Neural cell (in vitro differentiated cells): ENCODE results near the gene TENM3.

ENCODE experiments used
- EP300 ChIP-seq: fragments of 450-650 bp; conservative IDR thresholded peaks from 2 replicates; pipeline ENCODE4 v1.6.1; 2014; ENCODE audit warnings: antibody characterized with exemption, mild to moderate bottlenecking, moderate library complexity; ENCODE audit not compliant: poor library complexity, severe bottlenecking
- EZH2 ChIP-seq: fragments of 200-600, 300-800 bp; shearing (Covaris generic), sonication (generic); IDR thresholded peaks from 2 replicates; pipeline ENCODE4 v1.6.1; 2014; ENCODE audit warnings: antibody characterized with exemption, low read length, borderline replicate concordance, mild to moderate bottlenecking; ENCODE audit not compliant: insufficient read depth, poor library complexity, severe bottlenecking
- POLR2AphosphoS5 ChIP-seq: IDR thresholded peaks from 2 replicates; pipeline ENCODE4 v1.6.1; 2012
- SMC3 ChIP-seq: fragments of 450-650 bp; conservative IDR thresholded peaks from 2 replicates; pipeline ENCODE4 v1.6.1; 2014; ENCODE audit warnings: antibody characterized with exemption, mild to moderate bottlenecking, moderate library complexity; ENCODE audit not compliant: poor library complexity
- TAF1 ChIP-seq: IDR thresholded peaks from 2 replicates; pipeline ENCODE4 v1.6.1; 2012; ENCODE audit warnings: low read depth
- TF ChIP-seq, protein P1 (sequence below): IDR thresholded peaks from 2 replicates; pipeline ENCODE4 v1.6.1; 2012; ENCODE audit warnings: borderline replicate concordance
- TF ChIP-seq, protein P2 (sequence below): fragments of 450-650 bp; IDR thresholded peaks from 2 replicates; pipeline ENCODE4 v1.5.1; 2014; ENCODE audit warnings: antibody characterized with exemption, mild to moderate bottlenecking, moderate library complexity; ENCODE audit not compliant: poor library complexity, severe bottlenecking

DNA sequence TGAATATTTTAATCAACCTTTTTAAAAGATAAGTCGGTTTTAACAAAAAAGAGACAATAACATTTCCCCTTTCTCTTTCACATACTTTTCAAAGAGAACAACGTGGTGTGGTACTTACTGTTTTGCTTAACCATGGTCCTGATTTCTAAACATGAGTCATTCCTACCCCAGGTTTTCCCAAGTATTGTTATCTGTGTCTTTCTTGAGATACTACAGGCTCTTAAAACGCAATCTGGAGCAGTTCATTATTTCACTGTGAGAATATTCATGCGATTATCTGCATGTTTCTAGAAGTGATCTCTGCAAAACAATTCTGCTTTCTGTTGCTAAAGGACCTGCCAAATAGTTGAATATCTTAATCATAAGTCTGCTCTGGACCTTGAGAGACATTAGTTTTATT, 127.3 kb downstream of the TENM3 start:
- TF ChIP-seq, protein P1, sequence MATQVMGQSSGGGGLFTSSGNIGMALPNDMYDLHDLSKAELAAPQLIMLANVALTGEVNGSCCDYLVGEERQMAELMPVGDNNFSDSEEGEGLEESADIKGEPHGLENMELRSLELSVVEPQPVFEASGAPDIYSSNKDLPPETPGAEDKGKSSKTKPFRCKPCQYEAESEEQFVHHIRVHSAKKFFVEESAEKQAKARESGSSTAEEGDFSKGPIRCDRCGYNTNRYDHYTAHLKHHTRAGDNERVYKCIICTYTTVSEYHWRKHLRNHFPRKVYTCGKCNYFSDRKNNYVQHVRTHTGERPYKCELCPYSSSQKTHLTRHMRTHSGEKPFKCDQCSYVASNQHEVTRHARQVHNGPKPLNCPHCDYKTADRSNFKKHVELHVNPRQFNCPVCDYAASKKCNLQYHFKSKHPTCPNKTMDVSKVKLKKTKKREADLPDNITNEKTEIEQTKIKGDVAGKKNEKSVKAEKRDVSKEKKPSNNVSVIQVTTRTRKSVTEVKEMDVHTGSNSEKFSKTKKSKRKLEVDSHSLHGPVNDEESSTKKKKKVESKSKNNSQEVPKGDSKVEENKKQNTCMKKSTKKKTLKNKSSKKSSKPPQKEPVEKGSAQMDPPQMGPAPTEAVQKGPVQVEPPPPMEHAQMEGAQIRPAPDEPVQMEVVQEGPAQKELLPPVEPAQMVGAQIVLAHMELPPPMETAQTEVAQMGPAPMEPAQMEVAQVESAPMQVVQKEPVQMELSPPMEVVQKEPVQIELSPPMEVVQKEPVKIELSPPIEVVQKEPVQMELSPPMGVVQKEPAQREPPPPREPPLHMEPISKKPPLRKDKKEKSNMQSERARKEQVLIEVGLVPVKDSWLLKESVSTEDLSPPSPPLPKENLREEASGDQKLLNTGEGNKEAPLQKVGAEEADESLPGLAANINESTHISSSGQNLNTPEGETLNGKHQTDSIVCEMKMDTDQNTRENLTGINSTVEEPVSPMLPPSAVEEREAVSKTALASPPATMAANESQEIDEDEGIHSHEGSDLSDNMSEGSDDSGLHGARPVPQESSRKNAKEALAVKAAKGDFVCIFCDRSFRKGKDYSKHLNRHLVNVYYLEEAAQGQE = no peak
- TF ChIP-seq POLR2AphosphoS5 (no peak), EP300 (no peak), SMC3 (no peak), EZH2 (no peak), TAF1 (no peak)
- TF ChIP-seq, protein P2, sequence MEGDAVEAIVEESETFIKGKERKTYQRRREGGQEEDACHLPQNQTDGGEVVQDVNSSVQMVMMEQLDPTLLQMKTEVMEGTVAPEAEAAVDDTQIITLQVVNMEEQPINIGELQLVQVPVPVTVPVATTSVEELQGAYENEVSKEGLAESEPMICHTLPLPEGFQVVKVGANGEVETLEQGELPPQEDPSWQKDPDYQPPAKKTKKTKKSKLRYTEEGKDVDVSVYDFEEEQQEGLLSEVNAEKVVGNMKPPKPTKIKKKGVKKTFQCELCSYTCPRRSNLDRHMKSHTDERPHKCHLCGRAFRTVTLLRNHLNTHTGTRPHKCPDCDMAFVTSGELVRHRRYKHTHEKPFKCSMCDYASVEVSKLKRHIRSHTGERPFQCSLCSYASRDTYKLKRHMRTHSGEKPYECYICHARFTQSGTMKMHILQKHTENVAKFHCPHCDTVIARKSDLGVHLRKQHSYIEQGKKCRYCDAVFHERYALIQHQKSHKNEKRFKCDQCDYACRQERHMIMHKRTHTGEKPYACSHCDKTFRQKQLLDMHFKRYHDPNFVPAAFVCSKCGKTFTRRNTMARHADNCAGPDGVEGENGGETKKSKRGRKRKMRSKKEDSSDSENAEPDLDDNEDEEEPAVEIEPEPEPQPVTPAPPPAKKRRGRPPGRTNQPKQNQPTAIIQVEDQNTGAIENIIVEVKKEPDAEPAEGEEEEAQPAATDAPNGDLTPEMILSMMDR = no peak
